K562 (cell line): ENCODE results near the gene ATP6V1G2. TPM values are rescaled to one million over a fixed set of nuclear protein-coding genes. Genes with fewer than 3 reads are reported as not detected.

Experiments
- ATF6 ChIP-seq: sonication (generic); formaldehyde crosslinking; IDR thresholded peaks from 2 replicates; pipeline ENCODE4 v1.4.0; 2020; ENCODE audit warnings: mild to moderate bottlenecking, missing genetic modification reagents
- BHLHE40 ChIP-seq: IDR thresholded peaks from 2 replicates; pipeline ENCODE4 v1.6.1; 2011; ENCODE audit warnings: low read length, improper control_type of control experiment
- CHD2 ChIP-seq: IDR thresholded peaks from 2 replicates; pipeline ENCODE4 v1.6.1; 2011; ENCODE audit warnings: low read depth, low read length
- HINFP ChIP-seq: fragments of 450-650 bp; conservative IDR thresholded peaks from 2 replicates; pipeline ENCODE4 v1.6.1; 2016; ENCODE audit warnings: missing genetic modification characterization, low read depth, mild to moderate bottlenecking, control low read depth, missing compliant biosample characterization
- MCM2 ChIP-seq: fragments of 450-650 bp; IDR thresholded peaks from 2 replicates; pipeline ENCODE4 v1.6.1; 2017; ENCODE audit warnings: low read depth, mild to moderate bottlenecking
- MYC ChIP-seq, 2 experiments: fragments of 250-450 bp in 1 of 2; sonication (Bioruptor Pico) in 1 of 2; IDR thresholded peaks; 2 replicates each; pipeline versions ENCODE4 v1.5.1 to v1.6.1; 2012 to 2021; ENCODE audit warnings: low read depth in 2 of 2, borderline replicate concordance in 1 of 2, improper control_type of control experiment in 1 of 2, low read length in 1 of 2, mild to moderate bottlenecking in 1 of 2, moderate library complexity in 1 of 2
- MYNN ChIP-seq, 2 experiments: sonication (generic); formaldehyde crosslinking in 1 of 2; IDR thresholded peaks; 2 replicates each; pipeline versions ENCODE4 v1.5.0 to v1.6.1; 2016 to 2020; ENCODE audit warnings: antibody characterized with exemption in 1 of 2, missing genetic modification reagents in 1 of 2
- NR3C1 ChIP-seq: sonication (generic); formaldehyde crosslinking; IDR thresholded peaks from 2 replicates; pipeline ENCODE4 v1.8.1; 2022; ENCODE audit warnings: missing genetic modification reagents
- PHF20 ChIP-seq: fragments of 450-650 bp; IDR thresholded peaks from 2 replicates; pipeline ENCODE4 v1.6.1; 2018; ENCODE audit not compliant: partially characterized antibody
- PHF8 ChIP-seq: fragments of 200-600 bp; sonication (generic); IDR thresholded peaks from 2 replicates; pipeline ENCODE4 v1.6.1; 2012; ENCODE audit warnings: mixed run types, mild to moderate bottlenecking, inconsistent platforms, low read length, moderate library complexity, borderline replicate concordance
- PML ChIP-seq: IDR thresholded peaks from 2 replicates; pipeline ENCODE4 v1.6.1; 2012; ENCODE audit warnings: low read length, inconsistent platforms
- POLR2A ChIP-seq: fragments of 450-650 bp; conservative IDR thresholded peaks from 2 replicates; pipeline ENCODE4 v1.6.1; 2016
- POLR2AphosphoS5 ChIP-seq: IDR thresholded peaks from 2 replicates; pipeline ENCODE4 v1.6.1; 2011; ENCODE audit warnings: mild to moderate bottlenecking, low read depth, low read length, moderate library complexity; ENCODE audit not compliant: control insufficient read depth, insufficient read depth
- POLR2B ChIP-seq: fragments of 450-650 bp; IDR thresholded peaks from 2 replicates; pipeline ENCODE4 v1.6.1; 2018; ENCODE audit warnings: low read depth; ENCODE audit not compliant: partially characterized antibody
- POLR3A ChIP-seq: IDR thresholded peaks from 2 replicates; pipeline ENCODE4 v1.6.1; 2011; ENCODE audit warnings: borderline replicate concordance, mild to moderate bottlenecking, moderate library complexity; ENCODE audit not compliant: insufficient read length, insufficient read depth; ENCODE audit errors: extremely low read depth
- RBM17 ChIP-seq: fragments of 200-400 bp; formaldehyde crosslinking; IDR thresholded peaks from 2 replicates; pipeline ENCODE4 v1.6.1; 2017; ENCODE audit warnings: low read depth, mild to moderate bottlenecking, low read length, borderline replicate concordance
- SIN3B ChIP-seq: fragments of 450-650 bp; IDR thresholded peaks from 2 replicates; pipeline ENCODE4 v1.6.1; 2017; ENCODE audit warnings: low read depth, mild to moderate bottlenecking, moderate library complexity
- SREBF2 ChIP-seq: sonication (generic); formaldehyde crosslinking; IDR thresholded peaks from 2 replicates; pipeline ENCODE4 v1.4.0; 2020; ENCODE audit warnings: mild to moderate bottlenecking, missing genetic modification reagents
- SRSF1 ChIP-seq: fragments of 200-400 bp; formaldehyde crosslinking; IDR thresholded peaks from 2 replicates; pipeline ENCODE4 v1.6.1; 2017; ENCODE audit warnings: mild to moderate bottlenecking, low read depth, low read length, moderate library complexity
- SUPT5H ChIP-seq: fragments of 450-650 bp; IDR thresholded peaks from 2 replicates; pipeline ENCODE4 v1.6.1; 2016
- U2AF1 ChIP-seq: fragments of 200-400 bp; formaldehyde crosslinking; optimal IDR thresholded peaks from 2 replicates; pipeline ENCODE3; 2017; ENCODE audit warnings: mild to moderate bottlenecking, low read depth, low read length, moderate library complexity
- ZNF239 ChIP-seq: fragments of 250-450 bp; sonication (Bioruptor Pico); IDR thresholded peaks from 2 replicates; pipeline ENCODE4 v1.4.0; 2020; ENCODE audit warnings: mild to moderate bottlenecking
- polyA plus RNA-seq, 8 experiments: library from polyadenylated mRNA; depleted of rRNA in 4 of 8; stranded (reverse) in 5 of 8; unstranded in 3 of 8; fragments of >200 nt; fragmentation: Nextera tagmentation in 2 of 8; fragmentation: Illumina TruSeq in 1 of 8; extraction: Ambion mirVana in 2 of 8; extraction: Trizol in 1 of 8; gene quantifications; 2 replicates each; pipeline versions ENCODE4 v1.2.1 to v1.2.3, GENCODE V29; 2011 to 2014; ENCODE audit warnings: inconsistent platforms in 1 of 8, missing spikeins in 1 of 8
- total RNA-seq, 7 experiments: library from RNA; depleted of rRNA in 6 of 7; stranded (reverse); fragments of >200 nt in 6 of 7; fragmentation: Illumina TruSeq in 2 of 7; extraction: Trizol in 2 of 7; gene quantifications; 2 replicates each; pipeline versions ENCODE4 v1.2.1 to v1.2.3, GENCODE V29; 2011 to 2021; ENCODE audit warnings: low replicate concordance in 1 of 7
- TF ChIP-seq, protein P1 (sequence below): conservative IDR thresholded peaks from 2 replicates; pipeline ENCODE4 v1.6.1; 2011; ENCODE audit warnings: low read depth, mild to moderate bottlenecking, low read length; ENCODE audit not compliant: control insufficient read depth
- TF ChIP-seq, protein P2 (sequence below): fragments of 250-450 bp; sonication (Bioruptor Pico); IDR thresholded peaks from 2 replicates; pipeline ENCODE4 v1.6.1; 2021; ENCODE audit warnings: mild to moderate bottlenecking

ATP6V1G2 gene
- total and polyA plus RNA-seq, 9 of the 15 experiments (the other 6 are each of a cell fraction or from before 2014, with no cell fraction given) = 0.14 to 1.5 (median 0.33) TPM

- TF ChIP-seq HINFP (no peak), MYNN (IDR thresholded peaks at IDR 0.05) (peak; percentile 52), MYNN (CRISPR knock-in tag; IDR thresholded peaks at IDR 0.05) (no peak), POLR3A (no peak), SUPT5H (peak; percentile 62), RBM17 (no peak), SRSF1 (no peak), U2AF1 (no peak), POLR2B (peak; percentile 66), SIN3B (0 out of 2 replicates have a peak, but pooled peaks have one; percentile 15), CHD2 (no peak), MCM2 (no peak), MYC (IDR thresholded peaks at IDR 0.05; ENCODE audit: low read depth, low read length) (no peak), MYC (CRISPR knock-in tag; IDR thresholded peaks at IDR 0.05; ENCODE audit: borderline replicate concordance, low read depth) (no peak), POLR2A (peak; percentile 58), PML (0 out of 2 replicates have a peak, but pooled peaks have one; percentile 26), ATF6 (CRISPR knock-in tag) (no peak), BHLHE40 (no peak), ZNF239 (CRISPR knock-in tag) (no peak), NR3C1 (no peak), PHF20 (no peak), PHF8 (no peak), SREBF2 (CRISPR knock-in tag) (no peak), POLR2AphosphoS5 (peak; percentile 15; the same call in 1 of the 2 replicates)
- TF ChIP-seq, protein P1, sequence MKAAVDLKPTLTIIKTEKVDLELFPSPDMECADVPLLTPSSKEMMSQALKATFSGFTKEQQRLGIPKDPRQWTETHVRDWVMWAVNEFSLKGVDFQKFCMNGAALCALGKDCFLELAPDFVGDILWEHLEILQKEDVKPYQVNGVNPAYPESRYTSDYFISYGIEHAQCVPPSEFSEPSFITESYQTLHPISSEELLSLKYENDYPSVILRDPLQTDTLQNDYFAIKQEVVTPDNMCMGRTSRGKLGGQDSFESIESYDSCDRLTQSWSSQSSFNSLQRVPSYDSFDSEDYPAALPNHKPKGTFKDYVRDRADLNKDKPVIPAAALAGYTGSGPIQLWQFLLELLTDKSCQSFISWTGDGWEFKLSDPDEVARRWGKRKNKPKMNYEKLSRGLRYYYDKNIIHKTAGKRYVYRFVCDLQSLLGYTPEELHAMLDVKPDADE = no peak
- TF ChIP-seq, protein P2, sequence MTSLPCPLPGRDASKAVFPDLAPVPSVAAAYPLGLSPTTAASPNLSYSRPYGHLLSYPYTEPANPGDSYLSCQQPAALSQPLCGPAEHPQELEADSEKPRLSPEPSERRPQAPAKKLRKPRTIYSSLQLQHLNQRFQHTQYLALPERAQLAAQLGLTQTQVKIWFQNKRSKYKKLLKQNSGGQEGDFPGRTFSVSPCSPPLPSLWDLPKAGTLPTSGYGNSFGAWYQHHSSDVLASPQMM (CRISPR knock-in tag) = no peak
Observed at GRCh38 chr6:31534011-31534410, 12.4 kb downstream of the ATP6V1G2 start (continued).
